ENCODE measurements around the gene METTL1. TPM values are rescaled to one million over a fixed set of nuclear protein-coding genes. Genes with fewer than 3 reads are reported as not detected.

Gene METTL1
- total and polyA plus RNA-seq, 2 donors from 2014 or later = 23.4 to 69.4 TPM

GRCh38 chr12:57767876-57768275 is 4.0 kb downstream of the METTL1 start:
- TF ChIP-seq CTCF (IDR thresholded peaks at IDR 0.05; ENCODE audit: borderline replicate concordance, extremely low read depth, insufficient read depth) = no peak
- intact Hi-C loops (cut with DNase I) = no loop called here
- FAIRE-seq = no peak
- Histone ChIP-seq H3K9me3 (ENCODE audit: control insufficient read depth in 2 of 3, insufficient read depth in 1 of 3, low read length in 3 of 3) (no peaks in the 10 kb centered on the region), H3K9ac (ENCODE audit: low read length in 3 of 3) (no peak overlapping the region), H3K4me1 (ENCODE audit: control insufficient read depth in 2 of 3, insufficient read depth in 2 of 3, low read depth in 1 of 3, low read length in 3 of 3) (peaks cover 0 to 30% (median 17%) of the 10 kb centered on the region in 3 donors), H3K27me3 (ENCODE audit: control insufficient read depth, insufficient read depth, low read length) (peaks cover 30% of the 10 kb centered on the region), H3K27ac (ENCODE audit: low read depth in 2 of 2, low read length in 2 of 2) (no peak overlapping the region), H3K4me3 (ENCODE audit: low read length in 3 of 3) (no peak overlapping the region), H3K36me3 (ENCODE audit: control insufficient read depth in 2 of 3, insufficient read depth in 3 of 3, low read length in 3 of 3) (no peaks in the 10 kb centered on the region)
- DNase-seq = no peak

- intact Hi-C loops (cut with DNase I) = no loop called here
- H3K27me3 ChIP-seq (ENCODE audit: control insufficient read depth, insufficient read depth, low read length) = peaks cover 30% of the 10 kb centered on the region
- DNase-seq (no peak), FAIRE-seq (no peak)
- H3K9me3 ChIP-seq (ENCODE audit: control insufficient read depth in 2 of 3, insufficient read depth in 1 of 3, low read length in 3 of 3) = no peaks in the 10 kb centered on the region
- peaks cover 0 to 5% (median 0%) of the 10 kb centered on the region in 3 donors for H3K36me3 ChIP-seq (ENCODE audit: control insufficient read depth in 2 of 3, insufficient read depth in 3 of 3, low read length in 3 of 3)
- peaks cover 0 to 30% (median 17%) of the 10 kb centered on the region in 3 donors for H3K4me1 ChIP-seq (ENCODE audit: control insufficient read depth in 2 of 3, insufficient read depth in 2 of 3, low read depth in 1 of 3, low read length in 3 of 3)
- no peak overlapping the region for H3K27ac ChIP-seq (ENCODE audit: low read depth in 2 of 2, low read length in 2 of 2)
- TF ChIP-seq CTCF (IDR thresholded peaks at IDR 0.05; ENCODE audit: borderline replicate concordance, extremely low read depth, insufficient read depth) = no peak
- H3K4me3 ChIP-seq (ENCODE audit: low read length in 3 of 3) = peak overlapping the region in 1 of 3 donors; percentile 20
- no peak overlapping the region for H3K9ac ChIP-seq (ENCODE audit: low read length in 3 of 3)
Observed at GRCh38 chr12:57767305-57767698, 4.6 kb downstream of the METTL1 start.

GRCh38 chr12:57766464-57767304 is 5.2 kb downstream of the METTL1 start, which contains the start of gene CYP27B1:
CYP27B1 (minus strand) TSS chr12:57767078; CDS start chr12:57767041, 37 bp downstream.
- Histone ChIP-seq H3K27ac (ENCODE audit: low read depth in 2 of 2, low read length in 2 of 2) (peak within 1 kb of the TSS in 1 of 2 donors; percentile 27), H3K27me3 (ENCODE audit: control insufficient read depth, insufficient read depth, low read length) (peaks cover 30% of the 10 kb centered on the region), H3K4me3 (ENCODE audit: low read length in 3 of 3) (peak within 1 kb of the TSS; percentile 3 to 59 (median 55)), H3K36me3 (ENCODE audit: control insufficient read depth in 2 of 3, insufficient read depth in 3 of 3, low read length in 3 of 3) (peaks cover 0 to 5% (median 0%) of the 10 kb centered on the region in 3 donors), H3K9me3 (ENCODE audit: control insufficient read depth in 2 of 3, insufficient read depth in 1 of 3, low read length in 3 of 3) (no peaks in the 10 kb centered on the region), H3K9ac (ENCODE audit: low read length in 3 of 3) (peak within 1 kb of the TSS in 2 of 3 donors; percentile 34 to 42), H3K4me1 (ENCODE audit: control insufficient read depth in 2 of 3, insufficient read depth in 2 of 3, low read depth in 1 of 3, low read length in 3 of 3) (peaks cover 0 to 30% (median 17%) of the 10 kb centered on the region in 3 donors)
- FAIRE-seq = no peak
- intact Hi-C loops (cut with DNase I) = no loop called here
- no peak for TF ChIP-seq CTCF (IDR thresholded peaks at IDR 0.05; ENCODE audit: borderline replicate concordance, extremely low read depth, insufficient read depth)
- peak in 3 of 5 donors; percentile 20 to 43 (median 24) for DNase-seq
